Activated naive CD4-positive, alpha-beta T cell treated with Interleukin-2 at 50 U/mL for 16 hours (primary cell): ENCODE measurements around the gene AKT3.

Source experiments
- DNase-seq: peaks from one replicate; pipeline ENCODE4 v3.0.0-alpha.2; 2020

The AKT3 gene

DNA sequence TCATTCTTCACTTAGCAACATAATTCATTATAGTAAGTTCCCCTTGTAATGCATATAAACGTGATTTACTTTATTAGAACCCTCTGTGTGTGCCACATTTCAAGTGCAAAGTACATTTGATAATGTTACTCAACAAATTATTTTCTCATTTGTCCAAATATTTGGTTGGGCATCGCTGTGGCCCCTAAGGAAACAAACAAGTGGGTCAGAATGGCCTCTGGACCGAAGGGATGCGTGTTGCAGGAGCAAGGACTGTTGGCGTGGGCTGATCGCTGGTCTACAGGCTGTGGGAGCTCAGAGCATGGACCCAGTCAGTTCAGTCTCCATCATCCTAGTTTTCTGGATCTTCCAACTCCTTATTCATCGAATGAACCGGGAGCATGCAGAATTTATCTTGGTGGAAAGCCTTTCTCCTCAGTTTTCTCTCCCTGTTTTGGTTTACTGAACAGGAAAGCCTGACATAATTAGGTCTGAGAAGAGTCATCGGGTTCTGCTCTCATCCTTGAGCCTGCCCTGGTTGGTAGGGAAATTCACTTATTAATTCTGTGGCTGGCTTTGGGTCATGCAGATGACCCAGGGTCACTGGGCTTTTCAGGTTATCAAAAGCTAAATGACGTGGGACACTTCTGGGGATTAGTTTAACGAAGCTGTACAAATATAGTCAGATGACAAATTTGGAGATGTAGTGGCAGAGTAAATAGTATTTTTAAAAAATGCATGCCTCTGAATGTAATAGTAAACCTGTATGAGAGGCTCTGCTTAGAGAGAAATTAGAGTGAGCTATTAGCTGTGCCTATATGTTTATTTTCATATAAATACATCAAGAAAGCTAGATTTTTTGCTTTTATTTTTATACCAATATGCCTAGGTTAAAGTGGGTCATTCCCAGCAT, 394.0 kb downstream of the AKT3 start:
- no peak for DNase-seq

GRCh38 chr1:243454328-243454997, 395.6 kb downstream of the AKT3 start:
- DNase-seq, result no peak

DNA sequence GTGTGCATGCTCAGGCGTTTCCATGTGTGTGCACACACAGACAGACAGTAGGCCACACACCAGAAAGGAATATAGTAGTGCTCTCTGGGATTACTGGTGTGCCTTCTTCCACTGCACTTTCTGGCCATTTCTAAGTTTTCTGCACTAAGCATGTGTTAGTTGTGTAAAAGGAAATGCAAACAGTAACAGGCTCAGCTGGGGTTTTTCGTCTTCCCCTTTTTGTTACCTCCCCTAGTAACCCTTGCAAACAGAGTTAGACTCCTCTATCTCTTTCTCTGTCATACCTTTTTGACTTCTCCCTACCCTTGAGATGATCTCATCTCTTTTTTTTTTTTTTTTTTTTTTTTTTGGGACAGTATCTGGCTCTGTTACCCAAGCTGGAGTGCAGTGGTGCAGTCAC, 398.0 kb downstream of the AKT3 start:
- DNase-seq, result no peak

DNA sequence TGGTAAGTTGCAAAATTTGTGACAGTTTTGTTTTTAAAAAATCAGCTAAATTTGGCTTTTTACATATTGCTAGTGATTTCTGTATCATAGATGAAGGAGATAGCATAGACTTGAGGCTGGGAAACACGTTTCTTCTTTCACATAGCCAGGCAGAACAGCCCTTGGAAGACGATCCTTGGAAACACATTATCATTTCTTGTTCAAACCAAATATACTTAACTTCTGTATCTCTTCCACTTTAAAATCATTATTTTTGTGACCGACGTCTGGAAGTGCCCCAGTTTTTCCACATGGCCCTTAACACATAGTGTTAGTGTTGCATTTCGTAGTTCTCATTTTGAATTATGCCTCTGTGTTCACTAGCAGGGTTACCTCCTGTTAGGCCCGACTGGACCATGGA, 400.7 kb downstream of the AKT3 start:
- DNase-seq, result no peak

GRCh38 chr1:243447844-243448243, 402.2 kb downstream of the AKT3 start:
- no peak for DNase-seq

GRCh38 chr1:243447347-243447746, 402.7 kb downstream of the AKT3 start:
- no peak for DNase-seq

DNA sequence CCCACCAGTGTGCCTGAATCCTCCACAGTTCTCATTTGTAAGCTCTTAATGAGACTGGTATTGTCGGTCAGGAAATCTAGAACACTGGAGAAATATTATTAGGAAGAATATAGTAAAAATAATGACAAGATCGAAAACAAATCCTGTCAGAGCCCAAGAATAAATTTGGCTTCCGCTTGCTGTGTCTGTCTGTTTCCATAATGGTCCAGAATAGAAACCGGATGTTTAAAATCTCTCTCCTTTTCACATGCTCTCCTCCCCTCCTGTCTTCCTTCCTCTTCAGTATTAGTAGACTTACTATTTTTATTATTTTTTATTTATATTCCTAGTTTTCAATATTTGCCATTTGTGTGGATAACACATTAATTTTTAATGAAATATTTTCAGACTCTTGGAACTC, 406.5 kb downstream of the AKT3 start:
- no peak for DNase-seq

- DNase-seq, result no peak
Observed at GRCh38 chr1:243441601-243442000, 408.4 kb downstream of the AKT3 start.

GRCh38 chr1:243440406-243440805, 409.6 kb downstream of the AKT3 start:
- DNase-seq, result no peak

- no peak for DNase-seq
Observed at GRCh38 chr1:243438815-243439214, 411.2 kb downstream of the AKT3 start.
